ENCODE data around the gene SMARCB1.

Gene SMARCB1

GRCh38 chr22:23804781-23805291 lies 18.1 kb downstream of the SMARCB1 start:
- DNase-seq: no peak

- DNase-seq: no peak
Measured at GRCh38 chr22:23806837-23807236, 20.1 kb downstream of the SMARCB1 start.

GRCh38 chr22:23812378-23812777 lies 25.6 kb downstream of the SMARCB1 start:
- DNase-seq: no peak

DNA sequence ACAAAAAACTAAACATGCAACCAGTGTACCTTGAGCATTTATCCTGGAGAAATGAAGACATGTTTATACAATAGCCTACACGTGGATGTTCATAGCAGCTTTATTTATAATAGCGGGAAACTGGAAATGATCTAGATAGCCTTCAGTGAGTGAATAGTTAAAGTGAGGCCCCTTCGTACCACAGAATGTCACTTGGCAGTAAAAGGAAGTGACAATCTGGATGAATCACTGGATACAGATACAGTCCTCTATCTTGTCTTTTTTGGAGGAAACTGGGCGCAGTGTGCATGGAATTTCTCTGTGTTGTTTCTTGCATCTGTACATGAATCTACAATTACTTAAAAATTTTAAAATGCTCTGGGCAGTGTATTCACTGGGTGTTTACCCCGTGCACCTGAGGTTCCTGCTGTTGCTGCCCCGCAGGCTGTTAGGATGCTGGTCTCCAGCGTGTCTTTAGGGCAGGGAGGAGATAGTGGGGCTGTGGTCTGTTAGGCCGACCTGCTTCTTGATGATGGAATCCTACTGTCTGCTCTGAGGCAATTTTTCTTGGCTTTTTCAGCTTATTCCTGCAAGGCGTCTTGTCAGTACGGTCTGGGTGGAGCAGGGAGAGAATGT lies 28.9 kb downstream of the SMARCB1 start:
- DNase-seq: no peak

- DNase-seq: no peak
Measured at GRCh38 chr22:23816156-23816976, 29.6 kb downstream of the SMARCB1 start.

- no peak for DNase-seq
Measured at GRCh38 chr22:23817146-23817545, 30.4 kb downstream of the SMARCB1 start.

GRCh38 chr22:23818541-23818940 lies 31.8 kb downstream of the SMARCB1 start:
- no peak for DNase-seq

- no peak for DNase-seq
Measured at GRCh38 chr22:23820748-23821211, 34.0 kb downstream of the SMARCB1 start.

- DNase-seq: no peak
Measured at GRCh38 chr22:23822101-23822671, 35.4 kb downstream of the SMARCB1 start.

GRCh38 chr22:23823331-23823791 lies 36.6 kb downstream of the SMARCB1 start:
- DNase-seq: no peak

DNA sequence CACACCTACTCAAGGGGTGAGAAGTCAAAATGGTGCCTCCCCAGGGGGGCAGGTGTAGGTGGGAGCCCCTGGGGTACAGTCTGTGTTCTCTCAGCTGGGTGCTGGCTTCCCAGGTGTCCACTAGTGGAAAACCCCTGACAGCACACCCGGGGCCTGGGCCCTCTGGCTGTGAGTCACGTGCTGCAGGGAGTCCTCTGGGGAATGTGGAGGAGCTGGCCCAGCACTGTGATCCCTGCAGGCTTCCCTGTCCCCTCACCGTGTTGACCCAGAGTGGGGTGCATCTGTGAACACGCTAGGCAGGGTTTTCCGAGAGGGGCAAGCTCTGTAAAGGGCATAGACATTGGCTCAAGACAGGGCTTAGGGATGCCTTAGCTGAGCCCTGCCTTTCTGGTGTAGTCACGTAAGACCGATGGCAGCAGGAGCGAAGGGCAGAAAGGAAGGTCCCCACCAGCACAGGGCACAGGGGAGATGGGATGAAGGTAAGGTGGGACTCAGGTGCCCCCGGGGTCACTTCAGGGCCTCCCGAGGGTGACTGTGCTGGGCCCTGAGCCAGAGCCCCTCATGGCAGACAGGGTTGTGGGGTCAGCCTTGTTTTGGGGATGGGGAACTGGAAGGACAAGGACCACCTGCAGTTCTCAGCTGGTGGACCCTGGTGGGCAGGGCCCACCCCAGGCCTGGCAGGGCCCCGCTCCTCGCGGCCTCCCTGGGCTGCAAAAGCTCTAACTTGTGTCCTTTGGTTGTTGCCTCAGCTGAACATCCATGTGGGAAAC lies 37.9 kb downstream of the SMARCB1 start:
- no peak for DNase-seq

- DNase-seq: no peak
Measured at GRCh38 chr22:23825246-23825905, 38.6 kb downstream of the SMARCB1 start.

DNA sequence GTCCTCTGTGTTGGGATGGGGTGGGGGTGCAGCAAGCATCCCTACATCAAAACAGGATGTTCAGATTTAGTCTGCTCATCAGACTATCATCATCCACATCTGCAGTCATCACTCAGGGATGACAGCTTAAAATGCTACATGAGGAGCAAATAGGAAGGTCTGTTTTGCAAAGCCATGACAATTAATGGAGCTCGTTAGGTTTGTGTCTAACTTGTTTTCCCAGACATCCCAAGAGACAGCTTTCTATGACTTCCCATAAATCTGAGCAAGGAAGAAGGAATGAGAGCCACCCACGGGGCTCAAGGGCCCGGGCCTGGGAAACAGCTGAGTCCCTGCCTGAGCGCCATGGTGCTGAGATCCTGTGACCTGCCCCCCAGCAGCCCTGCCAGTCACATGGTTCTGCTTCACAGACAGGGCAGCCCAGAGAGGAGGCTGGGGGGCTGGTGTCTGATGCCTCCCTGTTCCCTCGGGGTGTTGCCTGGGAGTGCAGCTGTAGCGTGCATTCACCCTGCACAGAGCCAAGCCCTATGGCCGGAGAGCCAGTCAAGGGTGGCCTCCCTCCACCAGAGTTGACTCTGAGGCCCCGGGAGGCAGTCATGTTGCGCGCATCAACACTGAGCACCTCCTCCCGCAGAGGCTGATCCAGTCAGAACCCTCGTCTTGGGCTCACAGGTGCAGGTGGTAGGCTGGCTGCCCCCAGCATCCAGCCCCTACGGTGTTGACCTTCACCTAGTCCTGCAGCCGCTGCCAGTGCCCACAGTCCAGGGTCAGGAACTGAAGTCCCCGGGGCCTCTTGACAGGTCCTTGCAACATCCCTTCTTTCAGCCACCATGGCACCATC lies 40.0 kb downstream of the SMARCB1 start:
- DNase-seq: no peak

GRCh38 chr22:23827351-23827995 lies 40.7 kb downstream of the SMARCB1 start:
- no peak for DNase-seq

GRCh38 chr22:23828800-23829680 lies 42.3 kb downstream of the SMARCB1 start:
- no peak for DNase-seq

DNA sequence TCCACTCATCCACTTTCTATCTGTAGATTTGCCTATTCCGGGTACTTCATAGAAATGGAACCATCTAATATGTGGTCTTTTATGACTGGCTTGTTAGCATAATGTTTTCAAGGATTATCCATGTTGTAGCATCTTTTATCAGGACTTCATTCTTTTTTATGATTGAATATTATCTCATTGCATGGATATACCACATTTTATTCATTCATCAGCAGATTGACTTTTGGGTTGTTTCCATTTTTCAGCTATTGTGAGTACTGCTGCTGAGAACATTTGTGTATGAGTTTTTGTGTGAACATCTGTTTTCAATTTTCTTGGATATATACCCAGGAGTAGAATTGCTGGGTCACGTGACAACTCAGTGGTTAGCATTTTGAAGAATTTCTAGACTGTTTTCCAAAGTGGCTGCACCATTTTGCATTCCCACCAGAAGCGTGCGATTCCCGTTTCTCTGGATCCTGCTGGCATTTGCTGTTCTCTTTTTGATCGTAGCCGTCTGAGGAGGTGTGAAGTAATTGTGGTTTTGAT lies 43.1 kb downstream of the SMARCB1 start:
- no peak for DNase-seq

DNA sequence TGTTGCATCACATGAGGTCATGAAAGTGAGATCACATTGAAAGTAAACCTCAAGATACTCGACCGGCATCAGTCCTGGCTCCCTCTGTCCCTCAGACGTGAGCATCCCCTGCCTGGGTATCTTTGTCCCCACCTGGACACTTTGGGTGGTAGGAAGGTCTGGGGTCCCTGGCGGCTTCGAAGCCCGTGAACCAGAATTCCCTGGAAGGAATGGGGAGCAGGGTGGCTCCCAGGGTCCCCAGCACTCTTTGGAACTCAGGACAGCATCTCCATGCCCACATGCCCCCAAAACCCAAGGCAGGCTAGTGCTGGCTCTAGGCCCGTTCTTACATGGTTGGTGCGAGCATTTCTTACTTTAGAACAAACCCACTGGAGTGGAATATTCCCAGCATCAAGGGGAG lies 44.5 kb downstream of the SMARCB1 start:
- no peak for DNase-seq

GRCh38 chr22:23831781-23832180 lies 45.0 kb downstream of the SMARCB1 start:
- no peak for DNase-seq

DNA sequence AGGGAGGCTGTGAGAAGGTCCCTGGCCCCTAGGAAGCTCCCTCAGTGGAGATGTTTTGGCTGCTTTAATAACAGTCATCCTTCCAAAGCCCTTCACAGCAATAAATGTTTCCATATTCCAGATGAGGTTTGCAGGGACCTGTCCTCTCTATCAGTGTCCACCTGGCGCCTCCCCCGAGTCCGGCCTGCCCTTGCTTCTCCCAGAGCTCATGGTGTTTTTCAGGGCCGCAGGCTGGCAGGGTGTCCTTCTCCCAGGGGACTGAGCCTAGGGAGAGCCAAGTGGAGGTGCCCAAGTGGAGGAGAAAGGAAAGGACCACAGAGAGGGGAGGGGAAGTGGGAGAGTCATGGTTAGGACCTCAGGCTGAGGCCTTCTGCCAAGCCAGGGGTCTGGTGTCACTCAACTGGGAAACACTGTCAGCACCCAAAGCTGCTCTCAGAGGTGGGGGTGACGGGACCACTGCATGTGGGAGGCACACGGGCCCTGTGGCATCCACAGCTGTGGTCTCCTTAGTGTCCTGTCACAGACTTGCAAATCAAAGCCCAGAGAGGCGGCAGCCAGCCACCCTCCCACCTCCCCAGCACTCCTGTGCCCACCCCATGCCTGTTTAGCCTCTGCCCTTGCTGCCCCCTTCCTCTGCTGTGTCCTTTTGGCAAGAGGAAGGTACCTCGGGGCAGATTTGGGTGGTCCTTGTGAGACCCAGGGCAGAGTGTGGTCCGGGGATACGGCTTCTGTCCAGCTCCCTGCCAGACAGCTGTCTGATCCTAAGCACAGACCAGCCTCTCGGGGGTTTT lies 45.7 kb downstream of the SMARCB1 start:
- DNase-seq: no peak
